KOPT-K1 (cell line): ENCODE measurements around the gene KCTD21.

Source experiments
- H3K27ac ChIP-seq: fragments of 200-600 bp; sonication (generic); 2 replicates; pipeline ENCODE4 v1.5.1; 2016; ENCODE audit warnings: antibody characterized with exemption, mild to moderate bottlenecking, low read depth, low read length; ENCODE audit not compliant: poor library complexity, severe bottlenecking
- H3K36me3 ChIP-seq: fragments of 200-600 bp; sonication (generic); 2 replicates; pipeline ENCODE4 v1.5.1; 2017; ENCODE audit warnings: antibody characterized with exemption, mild to moderate bottlenecking, low read length, moderate library complexity; ENCODE audit not compliant: insufficient read depth
- H3K9me3 ChIP-seq: fragments of 200-600 bp; sonication (generic); 2 replicates; pipeline ENCODE4 v1.5.1; 2017; ENCODE audit warnings: antibody characterized with exemption, low read length, mild to moderate bottlenecking; ENCODE audit not compliant: insufficient read depth, poor library complexity, severe bottlenecking

Gene KCTD21

GRCh38 chr11:78158987-78159652, 29.3 kb downstream of the KCTD21 start:
- H3K36me3 ChIP-seq, result no peaks in the 10 kb centered on the region
- no peaks in the 10 kb centered on the region for H3K9me3 ChIP-seq
- no peak overlapping the region for H3K27ac ChIP-seq

- Histone ChIP-seq H3K36me3 (no peaks in the 10 kb centered on the region), H3K27ac (no peak overlapping the region), H3K9me3 (no peaks in the 10 kb centered on the region)
Measured at GRCh38 chr11:78156127-78156844, 32.1 kb downstream of the KCTD21 start.

GRCh38 chr11:78151804-78152203, 36.6 kb downstream of the KCTD21 start:
- Histone ChIP-seq H3K36me3 (no peaks in the 10 kb centered on the region), H3K9me3 (no peaks in the 10 kb centered on the region), H3K27ac (no peak overlapping the region)

GRCh38 chr11:78150754-78151153, 37.7 kb downstream of the KCTD21 start:
- no peaks in the 10 kb centered on the region for H3K9me3 ChIP-seq
- H3K36me3 ChIP-seq, result no peaks in the 10 kb centered on the region
- no peak overlapping the region for H3K27ac ChIP-seq

- H3K9me3 ChIP-seq, result no peaks in the 10 kb centered on the region
- H3K27ac ChIP-seq, result no peak overlapping the region
- no peaks in the 10 kb centered on the region for H3K36me3 ChIP-seq
Measured at GRCh38 chr11:78150346-78150745, 38.1 kb downstream of the KCTD21 start.

GRCh38 chr11:78149646-78150045, 38.8 kb downstream of the KCTD21 start:
- Histone ChIP-seq H3K27ac (no peak overlapping the region), H3K36me3 (no peaks in the 10 kb centered on the region), H3K9me3 (no peaks in the 10 kb centered on the region)

- H3K36me3 ChIP-seq, result no peaks in the 10 kb centered on the region
- H3K9me3 ChIP-seq, result no peaks in the 10 kb centered on the region
- no peak overlapping the region for H3K27ac ChIP-seq
Measured at GRCh38 chr11:78147807-78148206, 40.6 kb downstream of the KCTD21 start.

- no peaks in the 10 kb centered on the region for H3K9me3 ChIP-seq
- H3K36me3 ChIP-seq, result no peaks in the 10 kb centered on the region
- H3K27ac ChIP-seq, result no peak overlapping the region
Measured at GRCh38 chr11:78145511-78146025, 42.9 kb downstream of the KCTD21 start.

- Histone ChIP-seq H3K27ac (peak overlapping the region; percentile 84), H3K9me3 (no peaks in the 10 kb centered on the region), H3K36me3 (peaks cover 25% of the 10 kb centered on the region)
Measured at GRCh38 chr11:78140392-78141077, 47.9 kb downstream of the KCTD21 start.

- H3K36me3 ChIP-seq, result peaks cover 33% of the 10 kb centered on the region
- H3K27ac ChIP-seq, result peak within 1 kb of the TSS; percentile 84
- H3K9me3 ChIP-seq, result no peaks in the 10 kb centered on the region
Measured at GRCh38 chr11:78139422-78140391, 48.7 kb downstream of the KCTD21 start, which contains the start of gene ALG8. TSS of gene ALG8 (minus strand) at chr11:78139626. CDS start at chr11:78139588, 38 bp downstream.

GRCh38 chr11:78138694-78139421, 49.6 kb downstream of the KCTD21 start:
- Histone ChIP-seq H3K27ac (peak overlapping the region; percentile 84), H3K36me3 (peaks cover 41% of the 10 kb centered on the region)

GRCh38 chr11:78138291-78138690, 50.1 kb downstream of the KCTD21 start:
- no peaks in the 10 kb centered on the region for H3K9me3 ChIP-seq
- H3K27ac ChIP-seq, result peak overlapping the region; percentile 84
- peaks cover 46% of the 10 kb centered on the region for H3K36me3 ChIP-seq

More at GRCh38 chr11:78138694-78139421, 49.6 kb downstream of the KCTD21 start:
- no peaks in the 10 kb centered on the region for H3K9me3 ChIP-seq

- Histone ChIP-seq H3K36me3 (peaks cover 42% of the 10 kb centered on the region), H3K27ac (no peak overlapping the region), H3K9me3 (no peaks in the 10 kb centered on the region)
Measured at GRCh38 chr11:78132475-78132874, 56.0 kb downstream of the KCTD21 start.

- no peak overlapping the region for H3K27ac ChIP-seq
- peaks cover 37% of the 10 kb centered on the region for H3K36me3 ChIP-seq
- H3K9me3 ChIP-seq, result no peaks in the 10 kb centered on the region
Measured at GRCh38 chr11:78131956-78132355, 56.5 kb downstream of the KCTD21 start.
